SHP77 (cell line): ENCODE data around the gene SETD7.

Experiments
- DNase-seq, 2 experiments: peaks; one replicate each; lab custom pipeline; 2025; lab: John Stamatoyannopoulos, UW

The SETD7 gene

GRCh38 chr4:139550724-139551429 is 5.1 kb downstream of the SETD7 start:
- no peak for DNase-seq

- DNase-seq = no peak
These were observed 8.0 kb downstream of the SETD7 start for GRCh38 chr4:139547979-139548378.

GRCh38 chr4:139540632-139541031 is 15.4 kb downstream of the SETD7 start:
- DNase-seq = no peak

- no peak for DNase-seq
These were observed 15.9 kb downstream of the SETD7 start for GRCh38 chr4:139540161-139540560.

GRCh38 chr4:139537292-139537691 is 18.7 kb downstream of the SETD7 start:
- no peak for DNase-seq

- DNase-seq = no peak
These were observed 20.2 kb downstream of the SETD7 start for GRCh38 chr4:139535871-139536234.

- no peak for DNase-seq
These were observed 20.7 kb downstream of the SETD7 start for GRCh38 chr4:139535228-139535870.

GRCh38 chr4:139534287-139534950 is 21.6 kb downstream of the SETD7 start:
- no peak for DNase-seq

GRCh38 chr4:139533511-139533910 is 22.5 kb downstream of the SETD7 start:
- no peak for DNase-seq

- DNase-seq = no peak
These were observed 23.1 kb downstream of the SETD7 start for GRCh38 chr4:139532947-139533346.

GRCh38 chr4:139530833-139531427 is 25.1 kb downstream of the SETD7 start:
- peak in 1 of 2 experiments; percentile 22 for DNase-seq

- no peak for DNase-seq
These were observed 27.5 kb downstream of the SETD7 start for GRCh38 chr4:139528377-139529005.

- DNase-seq = no peak
These were observed 29.1 kb downstream of the SETD7 start for GRCh38 chr4:139526928-139527327.

GRCh38 chr4:139525414-139525813 is 30.6 kb downstream of the SETD7 start:
- DNase-seq = no peak

- DNase-seq = no peak
These were observed 31.9 kb downstream of the SETD7 start for GRCh38 chr4:139524062-139524631.

GRCh38 chr4:139523076-139523475 is 32.9 kb downstream of the SETD7 start:
- no peak for DNase-seq

- DNase-seq = no peak
These were observed 33.6 kb downstream of the SETD7 start for GRCh38 chr4:139522457-139522856.

GRCh38 chr4:139521754-139522401 is 34.1 kb downstream of the SETD7 start:
- no peak for DNase-seq

GRCh38 chr4:139515531-139515958 is 40.5 kb downstream of the SETD7 start:
- DNase-seq = no peak

- no peak for DNase-seq
These were observed 41.5 kb downstream of the SETD7 start for GRCh38 chr4:139514382-139515059.

- no peak for DNase-seq
These were observed 44.7 kb downstream of the SETD7 start for GRCh38 chr4:139511320-139511719.
